Measurements from ENCODE around the gene PTPRB. TPM values are rescaled to one million over a fixed set of nuclear protein-coding genes. Genes with fewer than 3 reads are reported as not detected.

PTPRB gene
- total and polyA plus RNA-seq, 2 of the 8 experiments (the other 6 are each of a cell fraction or from before 2014, with no cell fraction given) = 0.36 to 0.58 TPM

DNA sequence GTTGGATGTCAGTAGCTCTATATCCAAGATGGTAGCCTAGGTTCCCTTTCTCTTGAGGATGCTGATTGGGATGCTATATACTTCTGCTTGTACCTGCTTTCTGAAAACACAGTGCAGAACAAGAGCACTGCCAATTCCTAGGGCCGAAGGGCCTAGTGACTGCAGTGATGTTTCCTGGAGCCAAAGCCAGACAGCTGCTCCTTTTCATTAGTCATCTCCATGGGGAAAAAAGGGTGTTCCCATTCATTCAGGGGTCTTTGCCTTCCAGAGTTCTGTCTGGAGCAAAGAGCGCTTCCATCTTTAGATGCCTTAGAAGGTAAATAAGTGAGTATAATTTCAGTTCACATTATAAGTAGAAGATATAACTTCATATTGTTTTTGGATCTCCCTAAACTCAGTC, 85.5 kb downstream of the PTPRB start:
- Histone ChIP-seq H3K36me3 (ENCODE audit: control insufficient read depth in 2 of 4, insufficient read depth in 4 of 4, low read length in 3 of 4) (no peaks in the 10 kb centered on the region), H2AK5ac (ENCODE audit: low read depth, low read length) (no peak overlapping the region), H2AFZ (ENCODE audit: low read length) (no peak overlapping the region), H3K27ac (ENCODE audit: low read depth, low read length) (no peak overlapping the region), H2BK5ac (ENCODE audit: low read depth, low read length) (no peak overlapping the region), H3K23me2 (ENCODE audit: low read depth, low read length) (peaks cover 2% of the 10 kb centered on the region; the same call in 1 of the 2 replicates), H3K79me1 (ENCODE audit: low read depth, low read length) (no peaks in the 10 kb centered on the region), H3K4ac (replicated peaks; ENCODE audit: insufficient read length, low read depth, low read length) (no peak overlapping the region), H4K8ac (ENCODE audit: extremely low read depth, insufficient read depth, low read length) (no peak overlapping the region), H3K27me3 (replicated peaks in 1 of 4; ENCODE audit: control insufficient read depth in 3 of 4, extremely low read depth in 1 of 4, insufficient read depth in 3 of 4, low read length in 3 of 4) (no peaks in the 10 kb centered on the region), H3K56ac (replicated peaks; ENCODE audit: insufficient read length, low read depth, low read length) (no peak overlapping the region), H4K91ac (replicated peaks; ENCODE audit: insufficient read length, low read length) (no peak overlapping the region), H2BK15ac (ENCODE audit: low read length) (0 out of 2 replicates have a peak overlapping the region, but pooled peaks have one; percentile 1), H2BK20ac (ENCODE audit: low read length) (no peak overlapping the region), H3K18ac (ENCODE audit: extremely low read depth, low read length) (no peak overlapping the region), H3K9me3 (ENCODE audit: insufficient read depth in 2 of 2, low read depth in 1 of 2, low read length in 1 of 2) (no peaks in the 10 kb centered on the region; a peak in 1 of 4 replicates), H3K14ac (ENCODE audit: insufficient read length) (no peak overlapping the region), H2BK12ac (ENCODE audit: low read depth, low read length) (no peak overlapping the region), H4K20me1 (replicated peaks in 1 of 2; ENCODE audit: control insufficient read depth in 1 of 2, insufficient read depth in 2 of 2, low read length in 2 of 2) (no peaks in the 10 kb centered on the region), H3K4me3 (ENCODE audit: extremely low read depth in 1 of 4, insufficient read depth in 2 of 4, low read depth in 3 of 4, low read length in 4 of 4) (no peak overlapping the region), H3K23ac (ENCODE audit: insufficient read length) (no peak overlapping the region), H3K4me2 (ENCODE audit: insufficient read depth in 1 of 2, low read depth in 2 of 2, low read length in 2 of 2) (no peak overlapping the region), H3K79me2 (ENCODE audit: control insufficient read depth in 1 of 2, insufficient read depth in 2 of 2, low read length in 2 of 2) (no peaks in the 10 kb centered on the region), H3K4me1 (replicated peaks in 1 of 4; ENCODE audit: control insufficient read depth in 3 of 4, insufficient read depth in 4 of 4, low read length in 3 of 4) (peaks cover 0 to 2% (median 0%) of the 10 kb centered on the region in 4 experiments; a peak in 1 of 7 replicates), H4K5ac (ENCODE audit: insufficient read length, low read depth, low read length) (no peak overlapping the region), H2BK120ac (replicated peaks; ENCODE audit: low read depth, low read length) (no peak overlapping the region), H3K9ac (replicated peaks in 1 of 4; ENCODE audit: extremely low read depth in 1 of 4, low read depth in 3 of 4, low read length in 3 of 4) (no peak overlapping the region)
- FAIRE-seq (no peak), DNase-seq (ENCODE audit: low read depth in 1 of 2, low spot score in 2 of 2) (no peak)
- 93% methylated on average over 2 of the region's 2 CpGs; no CpG with 5 or more reads in 1 of the 2 experiments for WGBS, 2 experiments (ENCODE audit: extremely low coverage in 1 of 2, insufficient coverage in 1 of 2, insufficient read length in 1 of 2, insufficient replicate concordance in 2 of 2, low coverage in 1 of 2, low lambda C conversion rate in 2 of 2, missing lambda C conversion rate in 1 of 2)
- ChIA-PET CTCF (ENCODE audit: partially characterized antibody) (no interaction called here), POLR2A (ENCODE audit: partially characterized antibody) (no interaction called here)
- TF ChIP-seq BACH1 (IDR thresholded peaks at IDR 0.05; ENCODE audit: low read length) = no peak
- no peak for TF ChIP-seq SIRT6 (IDR thresholded peaks at IDR 0.05; ENCODE audit: low read length)
- TF ChIP-seq POU5F1 (IDR thresholded peaks at IDR 0.05; ENCODE audit: low read depth, low read length) = no peak
- no peak for TF ChIP-seq RAD21 (IDR thresholded peaks at IDR 0.05 in 1 of 2, conservative IDR thresholded peaks at IDR 0.05 in 1 of 2; ENCODE audit: low read depth in 2 of 2, low read length in 2 of 2)
- TF ChIP-seq RNF2 (IDR thresholded peaks at IDR 0.05; ENCODE audit: borderline replicate concordance, low read depth, low read length, missing control alignments, poor library complexity, severe bottlenecking) = no peak
- no peak for TF ChIP-seq JUN (IDR thresholded peaks at IDR 0.05; ENCODE audit: low read depth, low read length)
- no peak for TF ChIP-seq ATF3 (IDR thresholded peaks at IDR 0.05; ENCODE audit: insufficient read depth, low read depth, low read length)
- TF ChIP-seq SIN3A (conservative IDR thresholded peaks at IDR 0.05 in 1 of 2, IDR thresholded peaks at IDR 0.05 in 1 of 2; ENCODE audit: low read depth in 1 of 2, low read length in 2 of 2) = no peak
- TF ChIP-seq CTBP2 (IDR thresholded peaks at IDR 0.05; ENCODE audit: borderline replicate concordance, insufficient read depth, insufficient read length, low read length) = no peak
- TF ChIP-seq CREB1 (IDR thresholded peaks at IDR 0.05) = no peak
- no peak for TF ChIP-seq TAF7 (optimal IDR thresholded peaks at IDR 0.05; ENCODE audit: borderline replicate concordance, low read depth, low read length)
- no peak for TF ChIP-seq RXRA (IDR thresholded peaks at IDR 0.05; ENCODE audit: insufficient read depth, low read depth, low read length)

Measured in H1 (cell line).